NCI-H774 (cell line): ENCODE data around the gene RAB20.

Experiments
- DNase-seq: peaks from one replicate; lab custom pipeline; 2025; lab: John Stamatoyannopoulos, UW

Gene RAB20

DNA sequence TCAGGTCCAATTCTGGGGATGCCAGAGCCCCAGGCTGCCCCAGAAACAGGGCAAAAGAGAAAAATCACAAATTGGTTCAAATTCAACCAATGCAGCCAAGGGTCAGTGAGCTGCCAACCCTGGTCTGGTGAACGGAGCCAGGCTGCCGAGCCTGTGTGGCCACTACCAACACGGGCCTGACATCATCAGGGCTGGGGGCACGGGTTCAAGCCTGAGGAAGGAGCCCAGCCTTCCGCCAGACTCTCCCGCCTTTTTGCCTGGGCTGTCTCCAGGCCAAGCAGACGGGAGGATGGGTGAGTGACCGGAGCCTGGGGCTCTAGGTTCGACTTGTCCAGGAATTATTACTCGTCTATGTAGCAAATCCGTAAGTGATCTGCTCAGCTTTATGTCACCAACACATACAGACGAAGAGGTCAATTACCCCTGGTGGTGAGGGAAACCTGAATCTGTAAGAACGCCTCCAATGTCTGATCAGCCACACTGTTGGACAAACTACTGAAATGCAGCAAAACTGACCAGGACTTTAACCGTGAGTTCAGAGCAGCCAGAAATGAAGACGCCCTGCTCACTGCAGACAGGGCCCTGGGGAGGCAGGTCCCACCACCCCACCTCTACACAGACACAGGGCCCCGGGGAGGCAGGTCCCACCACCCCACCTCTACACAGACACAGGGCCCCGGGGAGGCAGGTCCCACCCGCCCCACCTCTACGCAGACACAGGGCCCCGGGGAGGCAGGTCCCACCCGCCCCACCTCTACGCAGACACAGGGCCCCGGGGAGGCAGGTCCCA lies 31.8 kb downstream of the RAB20 start:
- DNase-seq = no peak

- no peak for DNase-seq
Observed at GRCh38 chr13:110528911-110529310, 32.6 kb downstream of the RAB20 start.

DNA sequence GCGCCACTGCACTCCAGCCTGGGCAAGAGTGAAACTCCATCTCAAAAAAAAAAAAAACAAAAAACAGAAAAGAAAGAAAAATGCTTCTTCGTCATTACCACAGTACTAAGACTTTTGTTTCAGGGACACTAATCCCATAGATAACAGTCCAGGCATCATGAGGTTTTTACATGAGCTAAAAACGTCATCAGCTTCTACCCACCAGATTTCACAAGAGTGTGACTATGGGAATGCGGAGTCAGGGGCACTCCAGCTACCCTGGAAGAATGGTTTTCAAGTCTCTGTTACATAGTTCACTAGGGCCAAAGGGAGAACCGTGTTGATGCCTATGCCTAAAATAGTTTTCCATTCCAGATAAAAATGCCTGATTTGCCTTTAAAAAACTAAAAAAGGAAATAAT lies 33.2 kb downstream of the RAB20 start:
- DNase-seq = no peak

DNA sequence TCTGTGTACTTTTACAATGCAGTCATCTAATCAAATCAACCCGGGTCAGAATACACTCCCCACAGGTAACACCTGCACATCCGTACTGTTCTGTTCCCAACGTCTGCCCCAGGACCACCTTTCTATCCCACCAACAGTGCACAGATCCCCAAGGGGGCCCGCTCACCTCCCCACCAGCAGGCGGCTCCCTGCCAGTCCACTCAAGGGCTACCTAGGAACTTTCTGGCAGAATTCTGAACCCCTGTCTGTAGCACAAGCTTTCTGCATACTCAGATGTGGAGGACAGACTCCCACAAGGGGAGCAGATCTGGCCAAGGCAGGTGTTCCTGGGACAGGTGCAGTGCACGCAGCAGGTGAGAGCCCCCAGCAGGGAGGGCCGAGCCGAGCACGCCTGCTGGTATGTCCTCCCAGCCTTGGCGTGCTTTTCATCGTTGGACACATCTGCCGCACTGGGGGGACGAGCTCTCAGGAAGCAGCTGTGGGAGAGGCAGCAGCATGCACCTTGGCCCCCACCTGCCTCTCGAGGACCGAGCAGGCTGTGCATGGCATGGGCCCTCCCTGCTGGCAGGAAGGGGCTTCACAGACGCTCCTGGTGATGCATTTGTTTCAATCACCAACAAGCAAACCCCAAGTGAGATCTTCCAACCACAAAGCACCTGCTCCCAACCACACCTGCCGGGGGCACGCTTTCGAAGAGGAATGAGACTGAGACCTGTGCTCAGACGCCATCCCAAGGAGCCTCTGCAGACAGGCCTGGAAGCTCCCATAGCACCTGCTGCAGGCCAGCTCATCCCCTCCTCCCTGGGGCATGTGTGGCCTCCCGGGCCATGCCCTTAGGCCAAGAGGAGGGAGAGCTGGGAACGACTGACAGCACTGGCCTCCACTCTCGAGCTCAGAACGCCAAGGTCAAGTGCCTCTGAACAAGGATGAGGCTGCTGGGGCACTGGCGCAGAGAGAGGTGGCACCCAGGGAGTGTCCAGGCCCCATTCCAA lies 35.9 kb downstream of the RAB20 start:
- peak; percentile 100 for DNase-seq

- peak; percentile 98 for DNase-seq
Observed at GRCh38 chr13:110524541-110525257, 36.8 kb downstream of the RAB20 start.

DNA sequence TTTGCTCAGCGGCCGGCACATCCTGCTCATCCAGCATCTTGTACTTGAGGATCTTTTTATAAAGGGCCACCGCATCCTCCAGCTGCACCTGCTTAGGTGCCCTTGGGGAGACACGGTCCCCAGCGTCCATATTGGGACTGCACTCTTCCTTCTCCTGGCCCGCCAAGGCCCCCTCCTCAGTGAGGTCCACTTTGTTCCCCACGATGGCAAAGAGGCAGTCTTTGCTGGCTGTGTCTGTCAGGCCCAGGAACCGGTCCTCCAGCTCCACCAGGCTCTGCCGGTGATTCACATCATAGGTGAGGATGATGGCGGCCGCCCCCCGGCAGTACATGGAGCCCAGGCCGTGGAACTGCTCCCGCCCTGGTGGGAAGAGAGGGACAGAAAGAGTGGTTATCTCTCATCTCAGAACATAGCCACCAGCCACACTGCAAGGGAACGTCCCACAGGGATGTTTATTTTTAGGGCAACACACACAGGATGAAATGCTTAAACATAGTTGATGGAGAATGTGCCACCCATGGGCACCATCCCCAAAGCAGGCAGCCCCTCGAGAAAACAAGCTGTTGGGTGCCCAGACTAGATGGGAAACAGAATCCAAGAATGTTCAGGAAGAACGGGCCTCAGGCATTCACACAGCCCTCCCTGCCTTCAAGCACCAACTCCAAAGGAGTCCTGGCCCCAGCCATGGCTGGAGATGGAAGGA lies 37.5 kb downstream of the RAB20 start:
- DNase-seq = no peak

GRCh38 chr13:110523180-110523579 lies 38.3 kb downstream of the RAB20 start:
- DNase-seq = no peak

DNA sequence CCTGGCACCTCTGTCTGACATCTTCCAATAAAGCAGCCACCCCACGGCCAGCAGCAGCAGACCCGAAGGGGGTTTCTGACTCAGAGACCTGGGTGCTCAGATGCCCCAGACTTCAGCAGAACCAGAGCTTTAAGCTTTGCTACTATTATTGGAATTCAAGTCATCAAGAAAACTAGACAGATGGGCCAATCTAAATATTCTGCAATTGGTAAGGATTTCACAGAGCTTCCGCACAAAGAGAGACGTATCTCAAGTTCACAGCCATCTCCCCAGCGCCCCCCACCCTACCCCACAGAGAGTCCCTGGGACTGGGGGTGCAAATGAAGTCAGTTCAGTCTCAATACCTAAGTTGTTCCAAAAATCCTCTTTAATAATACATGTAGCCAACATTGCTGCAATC lies 38.8 kb downstream of the RAB20 start:
- no peak for DNase-seq

DNA sequence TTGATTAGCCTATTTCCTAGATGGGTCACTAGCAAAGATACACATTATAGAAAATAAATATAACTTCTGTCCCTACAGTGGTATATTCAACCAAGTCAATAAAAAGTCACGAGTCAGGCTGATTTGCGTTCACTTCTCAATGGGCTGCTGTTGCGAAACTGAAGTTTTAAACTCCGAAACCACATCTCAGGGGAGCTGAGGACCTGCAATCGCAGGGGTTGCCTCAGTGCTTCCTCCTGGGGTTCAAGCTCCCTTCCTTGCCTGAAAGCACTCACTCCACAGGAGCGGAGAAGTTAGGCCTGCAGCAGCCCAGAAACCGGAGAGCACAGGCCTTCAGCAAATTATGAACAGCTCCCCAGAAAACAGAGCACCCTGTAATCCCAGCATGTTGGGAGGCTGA lies 39.6 kb downstream of the RAB20 start:
- DNase-seq = no peak

- no peak for DNase-seq
Observed at GRCh38 chr13:110521296-110521680, 40.2 kb downstream of the RAB20 start.

DNA sequence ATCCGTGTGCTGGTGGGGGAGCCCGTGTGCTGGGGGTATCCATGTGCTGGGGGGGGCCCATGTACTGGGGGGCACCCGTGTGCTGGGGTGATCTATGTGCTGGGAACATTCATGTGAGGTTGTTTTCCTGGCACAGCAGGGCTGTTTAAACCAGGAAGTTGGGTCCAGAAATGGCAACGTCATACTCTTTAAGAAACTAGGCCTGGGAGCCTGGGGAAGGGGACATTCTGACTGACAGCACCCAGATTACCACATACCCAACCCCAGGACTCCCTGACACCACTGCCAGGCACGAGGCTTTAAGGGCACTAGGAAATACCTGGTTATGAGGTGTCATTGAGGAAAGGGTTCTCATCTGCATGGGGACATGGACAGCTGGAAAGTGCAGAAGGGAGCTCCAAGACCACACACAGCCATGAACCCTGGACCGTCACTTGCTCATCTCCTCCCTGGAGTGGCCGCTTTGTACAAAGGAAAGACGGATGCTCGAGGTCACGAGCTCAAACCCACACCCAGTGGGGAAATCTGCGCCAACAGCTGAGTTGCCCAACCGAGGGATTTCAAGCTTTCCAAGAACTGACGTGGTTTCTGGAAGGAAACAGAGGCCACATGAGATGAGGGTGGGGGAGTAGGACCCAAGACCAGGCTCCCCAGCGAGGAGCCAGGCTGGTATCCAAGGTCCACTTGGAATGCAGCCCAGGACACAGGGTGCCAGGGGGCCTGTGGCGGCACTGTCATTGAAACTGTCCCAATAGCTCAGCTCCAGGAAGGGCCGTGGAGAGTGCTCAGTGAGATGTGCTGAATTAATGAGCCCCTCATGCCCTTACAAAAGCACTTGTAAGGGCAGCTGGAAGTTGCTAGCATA lies 40.9 kb downstream of the RAB20 start:
- DNase-seq = no peak

DNA sequence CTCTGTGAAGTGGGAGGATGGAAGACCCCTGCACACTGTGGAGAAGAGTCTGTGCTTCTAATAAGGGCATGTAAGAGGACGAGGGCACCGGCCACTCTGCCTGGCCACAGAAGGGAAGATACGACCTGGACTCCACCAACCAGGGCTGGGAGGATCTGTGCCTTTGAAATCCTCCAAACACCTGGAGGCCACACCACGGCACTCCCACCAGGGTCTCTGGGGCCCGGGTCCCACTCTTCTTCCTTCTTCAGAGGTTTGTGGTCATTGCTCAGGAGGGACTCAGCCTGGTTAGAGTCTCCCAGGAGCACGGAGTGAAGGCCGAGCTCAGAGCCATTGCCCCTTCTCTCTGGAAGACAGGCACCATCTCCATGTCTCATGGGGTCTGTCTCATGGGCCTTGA lies 42.0 kb downstream of the RAB20 start:
- DNase-seq = no peak

DNA sequence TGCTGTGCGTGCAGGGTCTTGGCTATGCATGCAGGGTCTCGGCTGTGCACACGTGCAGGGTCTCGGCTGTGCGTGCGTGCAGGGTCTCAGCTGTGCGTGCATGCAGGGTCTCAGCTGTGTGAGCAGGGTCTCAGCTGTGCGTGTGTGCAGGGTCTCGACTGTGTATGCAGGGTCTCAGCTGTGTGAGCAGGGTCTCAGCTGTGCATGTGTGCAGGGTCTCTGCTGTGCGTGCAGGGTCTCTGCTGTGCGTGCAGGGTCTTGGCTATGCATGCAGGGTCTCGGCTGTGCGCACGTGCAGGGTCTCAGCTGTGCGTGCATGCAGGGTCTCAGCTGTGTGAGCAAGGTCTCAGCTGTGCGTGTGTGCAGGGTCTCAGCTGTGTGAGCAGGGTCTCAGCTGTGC lies 42.5 kb downstream of the RAB20 start:
- DNase-seq = no peak

DNA sequence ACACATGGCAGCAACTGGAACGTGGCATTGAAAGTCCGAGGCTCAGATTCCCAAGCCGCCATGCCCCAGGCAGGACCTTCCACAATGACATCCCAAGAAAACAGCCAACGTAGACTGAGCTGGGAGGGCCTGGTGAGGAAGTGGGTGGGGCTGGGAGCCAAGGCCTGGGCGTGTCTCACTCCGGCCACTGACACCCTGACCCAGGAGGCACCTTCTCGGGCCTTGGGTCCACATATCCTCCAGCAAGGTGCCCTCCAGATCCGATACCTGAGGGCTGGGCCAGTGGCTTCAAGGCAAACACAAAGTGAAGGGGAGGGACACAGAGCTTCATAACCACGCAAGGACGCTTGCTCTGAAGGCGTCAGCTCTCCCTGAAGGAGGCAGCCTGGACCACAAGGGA lies 43.0 kb downstream of the RAB20 start:
- no peak for DNase-seq

GRCh38 chr13:110518226-110518525 lies 43.3 kb downstream of the RAB20 start:
- DNase-seq = no peak

GRCh38 chr13:110517505-110518225 lies 43.9 kb downstream of the RAB20 start:
- DNase-seq = no peak

DNA sequence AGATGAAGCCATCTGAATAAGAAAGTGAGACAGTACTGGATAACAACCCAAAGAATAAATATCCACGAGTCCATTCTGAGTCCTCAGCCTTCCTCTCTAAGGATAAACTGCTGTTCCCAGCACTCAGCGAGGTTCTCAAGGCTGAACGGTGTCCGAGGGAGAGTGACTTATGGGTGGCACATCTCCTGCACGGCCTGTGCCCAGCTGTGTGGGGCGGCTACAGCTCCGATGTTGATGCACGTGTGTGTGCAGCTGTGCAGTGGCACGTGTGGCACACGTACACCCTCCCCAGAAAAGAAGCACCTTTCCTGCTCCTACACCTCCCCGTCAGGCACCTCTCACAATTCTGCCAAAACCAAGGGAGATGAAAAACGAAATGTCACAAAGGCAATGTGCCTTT lies 45.0 kb downstream of the RAB20 start:
- DNase-seq = no peak

DNA sequence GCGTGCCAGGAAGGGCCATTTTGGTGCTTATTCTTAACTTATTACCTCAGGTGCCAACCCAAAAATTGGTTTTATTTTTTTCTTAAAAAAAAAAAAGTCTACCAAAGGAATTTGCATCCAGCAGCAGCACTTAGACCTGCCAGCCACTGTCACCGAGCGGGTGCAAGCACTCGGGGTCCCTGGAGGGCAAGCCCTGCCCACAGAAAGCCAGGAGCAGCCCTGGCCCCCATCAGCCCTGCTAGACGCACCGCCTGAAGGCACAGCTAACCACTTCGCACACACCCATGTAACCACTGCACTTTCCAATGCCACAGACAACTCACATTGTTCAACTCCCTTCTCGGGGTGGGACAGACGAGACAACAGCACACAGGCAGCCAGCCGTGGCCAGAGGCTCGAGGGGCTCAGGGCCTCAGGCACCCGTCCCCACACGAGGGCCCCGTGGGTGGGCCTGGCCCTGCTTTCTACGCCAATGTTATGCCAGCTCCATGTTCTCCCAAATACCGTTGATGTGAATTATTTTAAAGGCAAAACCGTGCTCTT lies 49.3 kb downstream of the RAB20 start:
- no peak for DNase-seq

GRCh38 chr13:110511509-110512181 lies 49.9 kb downstream of the RAB20 start:
- no peak for DNase-seq
